DMS153 (cell line): ENCODE results near the gene MEX3A.
"Not testable (repeated sequence)": the region's sequence is repeated elsewhere in the genome, so short reads cannot be mapped to it uniquely, and the experiment has no call there.

Experiments used
- DNase-seq: peaks from one replicate; lab custom pipeline; 2025; lab: John Stamatoyannopoulos, UW

The MEX3A gene

DNA sequence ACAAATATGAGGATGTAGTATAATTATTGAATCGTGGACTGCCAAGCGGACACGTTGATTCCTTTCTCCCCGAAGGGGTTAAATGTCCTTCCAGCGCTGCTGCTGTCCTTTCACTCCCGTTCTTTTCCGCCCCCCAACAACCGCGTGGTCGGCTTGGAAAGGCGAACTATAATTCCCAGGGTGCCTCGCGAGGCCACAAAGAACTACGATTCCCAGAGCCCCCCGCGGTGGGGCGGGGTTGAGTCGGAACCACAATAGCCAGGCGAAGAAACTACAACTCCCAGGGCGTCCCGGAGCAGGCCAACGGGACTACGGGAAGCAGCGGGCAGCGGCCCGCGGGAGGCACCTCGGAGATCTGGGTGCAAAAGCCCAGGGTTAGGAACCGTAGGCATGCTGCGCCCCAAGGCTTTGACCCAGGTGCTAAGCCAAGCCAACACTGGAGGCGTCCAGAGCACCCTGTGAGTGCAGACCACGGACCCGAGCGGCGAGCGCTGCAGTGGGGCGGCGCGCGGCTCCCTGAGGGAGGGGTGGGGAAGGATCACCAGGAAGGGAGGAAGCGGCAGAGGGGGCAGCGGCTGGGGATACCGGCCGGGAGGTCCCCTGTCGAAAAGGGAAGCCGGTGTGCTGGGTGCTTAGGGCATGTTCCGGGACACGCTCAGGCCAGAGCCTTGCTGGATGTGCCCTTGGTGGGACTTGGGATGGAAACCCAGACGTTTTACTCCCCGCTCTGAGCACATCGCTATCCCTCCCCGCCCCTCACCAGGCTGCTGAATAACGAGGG, 27.6 kb downstream of the MEX3A start, which contains the start of gene LAMTOR2:
LAMTOR2 (plus strand) TSS at position 283 of the 781 bp plus-strand sequence; CDS start at position 391, 108 bp downstream.
- peak; percentile 98 for DNase-seq

DNA sequence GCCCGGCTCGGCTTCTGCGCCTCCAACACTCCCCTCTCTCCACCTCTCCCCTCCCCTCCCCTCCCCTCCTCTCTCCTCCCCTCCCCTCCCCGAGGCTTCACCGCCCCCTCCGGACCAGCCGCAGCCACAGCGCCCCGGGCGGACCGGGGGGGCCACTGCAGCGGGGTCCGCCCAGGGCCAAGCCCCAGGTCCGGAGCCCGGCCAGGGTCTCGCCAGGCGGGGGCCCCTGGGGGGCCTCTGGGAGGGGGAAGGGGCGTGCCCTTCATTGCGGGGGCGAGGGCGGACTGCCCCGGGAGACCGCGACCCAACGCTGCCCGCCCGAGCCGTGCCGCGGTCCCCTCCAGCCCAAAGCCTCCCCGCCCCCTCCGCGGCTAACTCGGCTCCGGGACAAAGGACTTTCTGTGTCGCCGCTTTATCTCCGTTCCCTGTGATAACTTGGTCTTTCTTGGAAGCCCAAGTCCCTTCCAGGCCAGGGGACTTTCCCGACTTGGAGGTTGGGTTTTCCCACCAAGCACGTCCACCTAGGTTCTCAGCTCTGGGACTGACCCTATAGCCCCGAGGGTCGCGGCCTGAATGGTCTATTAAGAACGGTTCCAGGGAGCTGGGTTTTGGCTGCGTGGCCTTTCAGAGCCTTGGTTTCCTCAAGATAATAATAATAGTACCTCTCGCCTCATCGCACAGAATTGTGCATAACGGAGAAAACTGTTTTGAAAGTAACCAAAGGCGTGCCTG, 28.3 kb downstream of the MEX3A start, which contains the start of gene UBQLN4:
UBQLN4 (minus strand) TSS at position 31 of the 732 bp plus-strand sequence. CDS start 97 bp downstream, outside the sequence.
- DNase-seq, result peak; percentile 70

DNA sequence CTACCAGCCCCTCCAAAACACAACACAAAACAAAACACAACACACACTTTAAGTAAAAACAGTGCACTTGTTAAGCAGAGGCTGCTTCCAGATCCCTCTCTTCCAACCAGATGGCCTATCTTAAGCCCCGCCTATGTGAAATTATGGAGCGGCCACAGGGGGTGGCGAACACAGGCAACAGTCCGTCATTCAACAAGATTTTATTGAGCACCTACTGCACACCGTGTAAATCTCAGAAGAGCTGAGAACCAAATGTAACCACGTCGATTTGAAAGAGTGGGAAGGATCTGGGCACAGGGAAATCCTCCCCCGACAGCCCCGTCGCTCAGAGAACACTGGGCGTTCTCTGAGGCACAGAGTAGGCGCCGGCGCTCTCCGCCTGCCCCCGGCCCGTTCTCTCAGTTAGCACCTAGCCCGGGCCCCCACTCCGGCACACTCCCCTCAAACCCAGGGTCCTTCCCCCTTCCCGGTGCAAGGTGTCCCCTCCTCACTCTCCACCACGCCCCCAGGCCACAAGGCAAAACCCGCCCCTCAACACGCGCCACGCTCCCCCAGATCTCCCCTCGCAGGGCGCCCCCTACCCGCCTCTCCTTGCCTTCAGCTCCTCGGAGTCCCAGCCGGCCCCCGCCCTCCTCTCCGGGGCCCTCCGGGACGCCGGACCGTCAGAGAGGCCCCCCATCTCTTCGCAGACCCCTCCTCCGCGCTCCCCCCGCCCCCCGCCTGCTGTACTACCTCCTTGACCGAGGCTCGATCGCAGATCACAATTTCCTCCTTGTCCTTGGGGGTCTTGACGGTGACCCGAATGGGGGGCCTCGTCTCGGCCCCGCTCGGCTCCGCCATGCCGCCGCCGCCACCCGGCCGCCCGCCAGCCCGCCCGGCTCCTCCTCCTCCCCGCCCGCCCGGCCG, 29.1 kb downstream of the MEX3A start:
- peak; percentile 25 for DNase-seq

DNA sequence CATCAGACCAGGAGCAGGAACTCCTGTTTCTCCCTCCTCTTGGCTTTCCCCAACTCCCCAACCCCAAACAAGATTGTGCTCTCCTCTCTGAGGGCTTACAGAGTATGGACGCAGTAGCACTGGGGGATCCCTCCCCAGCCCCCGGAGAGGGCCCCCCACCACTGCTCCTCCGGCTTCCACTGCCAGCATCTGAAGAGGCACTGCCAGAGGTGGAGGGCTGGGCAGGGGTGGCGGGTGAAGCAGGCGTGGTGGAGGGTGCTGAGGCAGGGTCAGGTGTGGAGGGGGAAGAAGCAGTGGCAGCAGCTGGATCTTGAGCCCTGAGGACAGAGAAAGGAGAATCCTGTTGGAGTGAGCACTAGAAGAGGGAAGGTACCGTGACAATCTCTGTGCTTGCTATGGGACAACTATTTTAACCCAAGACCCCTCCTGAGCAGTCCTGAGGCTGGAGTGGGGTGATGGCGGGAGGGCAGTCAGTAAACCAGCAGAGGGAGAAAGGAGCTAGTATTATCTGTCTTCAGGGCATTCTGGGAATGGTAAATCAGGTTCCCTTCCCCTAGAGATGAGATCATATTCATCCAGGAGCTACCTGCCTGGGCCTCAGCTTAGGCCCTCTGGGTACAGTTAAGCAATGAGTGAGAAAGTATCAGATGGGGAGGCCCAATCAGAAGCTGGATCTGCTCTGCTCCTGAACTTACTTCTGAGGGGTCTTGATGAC, 31.1 kb downstream of the MEX3A start:
- DNase-seq, result no peak

DNA sequence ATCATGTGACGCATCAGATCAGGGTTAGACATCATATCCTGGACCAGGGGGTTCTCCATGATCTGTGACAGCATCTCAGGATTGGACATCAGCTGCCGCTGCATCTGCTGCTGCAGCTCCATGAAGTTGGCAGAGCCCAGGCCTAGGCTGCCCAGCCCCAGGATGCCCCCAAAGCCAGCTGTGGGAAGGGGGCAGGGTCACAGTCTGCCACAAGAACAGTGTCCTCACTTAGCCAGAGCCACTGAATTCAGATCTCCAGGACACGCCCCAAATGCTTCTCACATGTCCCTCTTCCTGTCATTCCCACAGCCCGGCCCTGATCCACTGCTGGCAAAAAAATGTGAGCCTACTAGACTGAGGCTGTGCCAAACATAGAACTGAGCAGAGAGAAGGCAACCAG, 31.9 kb downstream of the MEX3A start:
- no peak for DNase-seq

DNA sequence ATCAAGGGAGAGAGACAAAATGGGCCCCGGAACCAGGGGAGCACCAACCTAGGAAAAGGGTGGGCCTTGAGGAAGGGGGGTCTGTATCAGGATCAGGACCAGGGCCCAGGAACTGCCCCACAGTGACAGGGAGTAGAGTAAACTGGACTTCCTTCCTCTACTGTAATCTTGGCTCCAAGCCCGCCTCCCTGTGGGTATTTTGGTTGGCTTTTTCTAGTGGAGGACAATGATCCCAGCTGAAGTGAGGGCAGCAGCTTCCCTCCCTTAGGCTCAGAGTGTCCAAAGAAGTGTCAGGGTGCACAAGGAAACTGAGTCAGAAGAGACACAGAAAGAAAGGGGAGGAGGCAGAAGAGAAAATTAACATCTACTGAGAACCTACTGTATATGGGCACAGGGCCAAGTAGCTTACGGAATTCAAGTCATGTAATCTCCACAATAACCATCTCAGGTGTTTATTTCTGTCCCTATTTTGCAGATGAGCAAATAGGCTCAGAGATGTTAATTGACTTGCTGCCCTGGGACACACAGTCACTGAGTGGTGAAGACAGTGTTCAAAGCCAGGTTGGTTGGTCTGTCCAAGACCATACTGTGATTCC, 33.5 kb downstream of the MEX3A start:
- no peak for DNase-seq

DNA sequence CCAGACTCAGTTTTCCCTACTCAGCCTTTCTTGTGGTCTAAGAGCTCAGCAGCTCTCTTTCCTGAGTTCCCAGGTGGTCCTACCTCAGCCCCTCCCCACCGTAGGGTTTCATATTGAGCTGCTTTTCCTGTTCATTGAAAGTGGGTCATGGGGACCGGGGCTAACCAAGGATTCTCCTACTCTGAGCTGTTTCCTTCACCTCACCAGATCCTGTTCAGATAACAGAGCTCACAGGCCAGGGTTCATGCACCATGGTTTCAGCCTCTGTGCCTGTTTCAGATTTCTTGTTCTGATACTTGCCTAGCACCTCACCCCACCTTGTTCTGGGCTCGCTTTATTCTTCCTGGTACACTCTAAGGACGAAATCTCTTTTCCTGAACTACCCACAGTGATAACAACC, 37.2 kb downstream of the MEX3A start:
- no peak for DNase-seq

DNA sequence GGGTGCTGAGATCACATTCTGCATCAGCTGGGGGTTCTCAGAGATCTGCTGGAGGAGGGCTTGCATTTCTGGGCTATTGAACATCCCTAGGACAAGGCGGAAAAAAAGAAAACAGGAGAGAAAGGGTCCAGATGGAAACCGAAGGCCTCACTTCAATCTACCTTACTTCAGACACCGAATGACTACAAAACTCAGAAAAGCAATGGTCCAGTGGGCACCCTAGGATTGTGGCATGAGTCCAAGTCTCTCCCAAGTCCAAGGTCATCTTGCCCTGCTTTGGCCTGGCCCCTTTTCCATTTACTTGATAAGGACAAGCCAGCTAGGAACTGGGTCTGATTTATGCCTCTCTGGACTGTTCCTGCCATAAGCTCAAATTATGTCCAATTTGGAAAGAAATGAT, 39.4 kb downstream of the MEX3A start:
- DNase-seq, result no peak

DNA sequence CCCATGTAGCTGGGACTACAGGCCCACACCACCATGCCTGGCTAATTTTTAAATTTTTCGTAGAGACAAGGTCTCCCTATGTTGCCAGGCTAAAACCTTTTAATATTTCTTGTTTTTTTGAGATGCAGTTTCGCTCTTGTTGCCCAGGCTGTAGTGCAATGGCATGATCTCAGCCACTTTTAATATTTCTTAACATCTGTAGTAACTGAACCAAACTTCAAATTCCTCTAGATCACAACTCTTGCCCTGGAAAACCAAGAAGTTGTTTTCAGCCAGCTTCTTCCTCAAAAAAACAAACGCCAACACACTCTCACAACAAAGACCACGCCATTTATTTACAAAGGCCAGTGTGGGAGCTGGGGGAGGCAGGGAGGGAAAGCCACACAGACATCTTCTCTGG, 47.3 kb downstream of the MEX3A start:
- DNase-seq, result not testable (repeated sequence)

DNA sequence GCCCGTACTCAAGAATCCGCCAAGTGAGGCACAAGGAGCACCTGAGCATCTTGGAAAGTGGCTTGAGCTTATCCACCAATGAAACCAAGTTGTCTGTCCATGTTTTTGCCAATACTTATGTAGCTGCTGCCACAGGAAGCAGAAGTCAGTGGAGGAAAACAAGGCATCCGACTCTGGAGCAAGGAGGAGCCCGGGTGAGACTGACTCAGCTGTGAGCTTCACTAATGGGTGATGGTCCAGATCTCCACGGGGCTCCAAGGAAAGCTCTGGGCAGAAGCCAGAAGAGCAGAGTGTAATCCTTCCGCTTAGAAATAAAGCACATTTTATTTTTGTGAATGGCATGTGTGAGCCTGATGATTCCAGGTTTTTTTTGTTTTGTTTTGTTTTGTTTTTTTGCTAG, 49.3 kb downstream of the MEX3A start:
- DNase-seq, result no peak

DNA sequence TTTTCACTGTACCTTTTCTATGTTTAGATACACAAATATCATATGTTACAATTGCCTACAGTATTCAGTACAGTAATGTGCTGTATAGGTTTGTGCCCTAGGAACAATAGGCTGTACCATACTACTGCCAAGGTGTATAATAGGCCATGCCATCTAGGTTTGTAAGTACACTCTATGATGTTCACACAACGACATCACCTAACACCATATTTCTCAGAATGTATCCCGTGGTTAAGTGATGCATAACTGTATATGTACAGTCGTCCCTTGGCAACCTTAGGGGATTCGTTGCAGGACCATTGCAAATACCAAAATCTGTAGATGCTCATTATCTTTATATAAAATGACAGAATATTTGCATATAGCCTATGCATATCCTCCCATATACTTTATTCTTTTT, 55.7 kb downstream of the MEX3A start:
- no peak for DNase-seq

DNA sequence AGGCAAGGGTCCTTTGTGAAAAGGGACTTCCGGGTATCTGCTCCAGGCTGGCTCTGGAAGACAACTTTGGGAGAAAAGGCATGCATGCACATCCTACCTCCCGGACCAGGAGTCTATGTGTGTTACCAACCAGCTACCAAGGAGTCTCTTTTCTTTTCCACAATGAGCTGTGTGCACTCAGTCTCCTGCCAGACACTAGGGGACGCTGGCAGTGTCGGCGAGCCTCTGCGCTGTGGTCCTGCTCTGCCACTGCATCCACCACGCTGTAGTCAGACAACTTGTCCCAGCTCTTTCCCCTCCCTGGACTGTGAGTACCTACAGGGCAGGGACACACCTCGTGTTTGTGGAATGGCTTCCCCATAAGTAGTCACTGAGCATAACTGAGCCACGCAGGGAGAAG, 56.4 kb downstream of the MEX3A start:
- peak; percentile 31 for DNase-seq

DNA sequence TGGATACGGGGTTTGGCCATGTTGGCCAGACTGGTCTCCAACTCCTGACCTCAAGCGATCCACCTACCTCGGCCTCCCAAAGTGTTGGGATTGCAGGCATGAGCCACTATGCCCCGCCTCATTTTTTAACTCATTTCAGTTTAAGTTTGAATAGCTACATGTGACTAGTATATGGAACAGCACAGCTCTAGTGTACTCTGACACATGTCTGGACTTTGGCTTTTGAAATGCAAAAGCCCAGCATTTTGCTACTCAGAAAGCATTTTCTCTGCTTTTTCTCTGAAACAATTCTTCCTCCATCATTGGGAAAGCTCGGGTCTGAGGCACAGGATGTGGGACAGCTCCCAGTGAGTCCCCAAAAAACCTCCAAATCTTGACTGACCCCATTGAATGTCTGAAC, 57.5 kb downstream of the MEX3A start:
- DNase-seq, result no peak
